ENCODE measurements around the gene TAS2R43.
"Not testable (repeated sequence)": the region's sequence is repeated elsewhere in the genome, so short reads cannot be mapped to it uniquely, and the experiment has no call there.

Gene TAS2R43

GRCh38 chr12:11092128-11092527 lies at the start of gene TAS2R43:
Gene TAS2R43 (minus strand): TSS chr12:11092313. CDS start chr12:11092229, 84 bp downstream.
- FAIRE-seq = no peak
- no peak for DNase-seq (ENCODE audit: insufficient read length, low spot score)

- FAIRE-seq (no peak), DNase-seq (ENCODE audit: insufficient read length, low spot score) (no peak)
Observed at GRCh38 chr12:11136075-11136474, 44.0 kb upstream of the TAS2R43 start.

- FAIRE-seq = no peak
- DNase-seq (ENCODE audit: insufficient read length, low spot score) = no peak
Observed at GRCh38 chr12:11134305-11134704, 42.2 kb upstream of the TAS2R43 start, which contains the start of gene TAS2R30. Gene TAS2R30 (minus strand): TSS chr12:11134644. CDS start chr12:11134244, 400 bp downstream.

- DNase-seq (ENCODE audit: insufficient read length, low spot score) (no peak), FAIRE-seq (no peak)
Observed at GRCh38 chr12:11133816-11134215, 41.7 kb upstream of the TAS2R43 start.

GRCh38 chr12:11133162-11133561 lies 41.0 kb upstream of the TAS2R43 start:
- DNase-seq (ENCODE audit: insufficient read length, low spot score) = no peak

GRCh38 chr12:11130999-11131398 lies 38.9 kb upstream of the TAS2R43 start:
- DNase-seq (ENCODE audit: insufficient read length, low spot score) (no peak), FAIRE-seq (no peak)

More at GRCh38 chr12:11133162-11133561, 41.0 kb upstream of the TAS2R43 start:
- FAIRE-seq = no peak

GRCh38 chr12:11130382-11130781 lies 38.3 kb upstream of the TAS2R43 start:
- DNase-seq (ENCODE audit: insufficient read length, low spot score) (no peak), FAIRE-seq (no peak)

GRCh38 chr12:11114130-11114529 lies 22.0 kb upstream of the TAS2R43 start:
- not testable (repeated sequence) for FAIRE-seq; DNase-seq (ENCODE audit: insufficient read length, low spot score)

- DNase-seq (ENCODE audit: insufficient read length, low spot score); FAIRE-seq: not testable (repeated sequence)
Observed at GRCh38 chr12:11111213-11111612, 19.1 kb upstream of the TAS2R43 start.

GRCh38 chr12:11108862-11109261 lies 16.7 kb upstream of the TAS2R43 start:
- no peak for FAIRE-seq
- DNase-seq (ENCODE audit: insufficient read length, low spot score) = no peak

- FAIRE-seq = no peak
Observed at GRCh38 chr12:11107719-11108118, 15.6 kb upstream of the TAS2R43 start.

GRCh38 chr12:11106288-11106687 lies 14.2 kb upstream of the TAS2R43 start:
- no peak for FAIRE-seq
- no peak for DNase-seq (ENCODE audit: insufficient read length, low spot score)

More at GRCh38 chr12:11107719-11108118, 15.6 kb upstream of the TAS2R43 start:
- DNase-seq (ENCODE audit: insufficient read length, low spot score) = no peak

GRCh38 chr12:11105546-11105945 lies 13.4 kb upstream of the TAS2R43 start:
- DNase-seq (ENCODE audit: insufficient read length, low spot score) (no peak), FAIRE-seq (no peak)

GRCh38 chr12:11094910-11095309 lies 2.8 kb upstream of the TAS2R43 start:
- not testable (repeated sequence) for FAIRE-seq; DNase-seq (ENCODE audit: insufficient read length, low spot score)

- FAIRE-seq (no peak), DNase-seq (ENCODE audit: insufficient read length, low spot score) (no peak)
Observed at GRCh38 chr12:11089246-11089645, 2.9 kb downstream of the TAS2R43 start.

GRCh38 chr12:11085419-11085818 lies 6.7 kb downstream of the TAS2R43 start:
- FAIRE-seq (no peak), DNase-seq (ENCODE audit: insufficient read length, low spot score) (no peak)

GRCh38 chr12:11081987-11082386 lies 10.1 kb downstream of the TAS2R43 start:
- no peak for FAIRE-seq
- DNase-seq (ENCODE audit: insufficient read length, low spot score) = no peak

- FAIRE-seq (no peak), DNase-seq (ENCODE audit: insufficient read length, low spot score) (no peak)
Observed at GRCh38 chr12:11078246-11078645, 13.9 kb downstream of the TAS2R43 start.

- FAIRE-seq (no peak), DNase-seq (ENCODE audit: insufficient read length, low spot score) (no peak)
Observed at GRCh38 chr12:11075642-11076041, 16.5 kb downstream of the TAS2R43 start.

- FAIRE-seq = no peak
- DNase-seq (ENCODE audit: insufficient read length, low spot score) = no peak
Observed at GRCh38 chr12:11071414-11071813, 20.7 kb downstream of the TAS2R43 start.

- FAIRE-seq = no peak
- no peak for DNase-seq (ENCODE audit: insufficient read length, low spot score)
Observed at GRCh38 chr12:11070999-11071398, 21.1 kb downstream of the TAS2R43 start.

- DNase-seq (ENCODE audit: insufficient read length, low spot score) = no peak
- no peak for FAIRE-seq
Observed at GRCh38 chr12:11069854-11070365, 22.2 kb downstream of the TAS2R43 start.

GRCh38 chr12:11067514-11067913 lies 24.6 kb downstream of the TAS2R43 start:
- DNase-seq (ENCODE audit: insufficient read length, low spot score) (no peak), FAIRE-seq (no peak)

Measured in GM19239 (cell line).